Measurements from ENCODE around the gene BBS4. TPM values are rescaled to one million over a fixed set of nuclear protein-coding genes. Genes with fewer than 3 reads are reported as not detected.

BBS4 gene
- total and polyA plus RNA-seq, 2 of the 4 experiments (the other 2 are of a cell fraction): 15.8 to 21.0 TPM

DNA sequence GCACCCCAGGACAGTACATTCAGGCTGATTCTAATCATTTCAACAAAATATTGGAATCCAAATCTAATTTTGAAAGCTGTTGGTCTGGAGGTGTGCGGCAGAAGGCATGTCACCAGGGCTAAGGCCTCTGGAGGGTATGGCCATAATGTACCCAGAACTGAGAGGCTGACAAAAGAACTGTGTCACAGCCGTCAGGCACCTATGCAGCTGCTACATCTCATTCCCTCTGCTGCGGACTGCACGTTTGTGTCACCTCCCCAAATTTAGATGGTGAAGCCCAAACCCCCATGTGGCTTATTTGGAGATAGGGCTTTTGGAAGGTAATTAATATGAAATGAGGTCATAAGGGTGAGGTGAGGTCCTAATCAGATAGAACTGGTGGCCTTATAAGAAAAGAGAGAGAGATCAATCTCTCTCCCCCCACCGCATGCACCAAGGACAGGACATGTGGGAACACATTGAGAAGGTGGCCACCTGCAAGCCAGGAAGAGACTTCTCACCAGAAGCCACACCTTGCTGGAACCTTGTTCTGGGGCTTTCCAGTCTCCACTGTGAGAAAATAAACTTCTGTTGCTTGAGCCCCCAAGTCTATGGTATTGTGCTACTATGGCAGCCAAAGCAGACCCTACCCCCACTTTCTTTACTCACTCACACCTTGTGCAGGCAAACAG lies 74.7 kb downstream of the BBS4 start:
- no TSS peak for BruUV-seq (replicated peaks)
- Histone ChIP-seq H4K8ac (ENCODE audit: low read depth in 2 of 2, low read length in 2 of 2) (no peak overlapping the region), H3K9me1 (ENCODE audit: insufficient read depth, low read length) (peaks cover 19% of the 10 kb centered on the region), H3K79me1 (ENCODE audit: low read depth in 1 of 2, low read length in 2 of 2) (peaks cover 19 to 66% of the 10 kb centered on the region in 2 experiments), H2AFZ (replicated peaks; ENCODE audit: low read length, poor library complexity) (no peak overlapping the region), H3K4ac (ENCODE audit: low read depth, low read length) (no peak overlapping the region), H3K9ac (ENCODE audit: low read depth, low read length) (no peak overlapping the region), H3K23ac (ENCODE audit: low read depth, low read length) (no peak overlapping the region), H3K18ac (ENCODE audit: low read depth, low read length) (no peak overlapping the region), H4K20me1 (ENCODE audit: insufficient read depth, low read length) (peaks cover 18% of the 10 kb centered on the region; the same call in 1 of the 2 replicates), H4K5ac (ENCODE audit: low read depth, low read length) (no peak overlapping the region), H3K27ac (ENCODE audit: insufficient read depth, low read length) (no peak overlapping the region), H3K4me1 (ENCODE audit: control insufficient read depth, insufficient read depth, low read length) (peaks cover 15% of the 10 kb centered on the region), H3K56ac (ENCODE audit: extremely low read depth, insufficient read depth, low read length) (no peak overlapping the region), H3K36me3 (ENCODE audit: control insufficient read depth, insufficient read depth, low read length) (peaks cover 26% of the 10 kb centered on the region), H3K4me3 (ENCODE audit: insufficient read depth, low read depth, low read length) (no peak overlapping the region), H3K4me2 (ENCODE audit: low read depth, low read length) (no peak overlapping the region), H3K27me3 (ENCODE audit: control insufficient read depth, insufficient read depth, low read length) (no peaks in the 10 kb centered on the region), H3K9me3 (ENCODE audit: control insufficient read depth, insufficient read depth, low read length) (no peaks in the 10 kb centered on the region), H2BK120ac (ENCODE audit: low read depth, low read length) (no peak overlapping the region), H3K14ac (replicated peaks; ENCODE audit: low read depth, low read length) (no peak overlapping the region), H2BK15ac (ENCODE audit: low read depth, low read length) (no peak overlapping the region), H2BK5ac (ENCODE audit: low read depth, low read length, poor library complexity, severe bottlenecking) (no peak overlapping the region), H2AK9ac (replicated peaks; ENCODE audit: low read depth, low read length, poor library complexity) (no peak overlapping the region), H4K91ac (ENCODE audit: insufficient read depth, low read depth, low read length) (no peak overlapping the region), H2BK20ac (ENCODE audit: low read depth, low read length) (no peak overlapping the region), H2AK5ac (ENCODE audit: low read depth, low read length) (no peak overlapping the region)
- WGBS, 2 experiments (ENCODE audit: extremely low coverage in 2 of 2, insufficient read length in 1 of 2): no CpG with 5 or more reads among the region's 5 CpGs
- TF ChIP-seq MAZ (IDR thresholded peaks at IDR 0.05; ENCODE audit: borderline replicate concordance, low read depth, low read length): no peak
- TF ChIP-seq MXI1 (IDR thresholded peaks at IDR 0.05; ENCODE audit: borderline replicate concordance, low read depth, low read length): no peak
- TF ChIP-seq BHLHE40 (IDR thresholded peaks at IDR 0.05; ENCODE audit: low read depth, low read length): no peak
- CTCF ChIA-PET: no interaction called here
- ATAC-seq (ENCODE audit: low read depth) (no peak), DNase-seq (no peak)
- intact Hi-C loops (cut with micrococcal nuclease): no loop called here
- POLR2A ChIA-PET (ENCODE audit: unreplicated experiment): no interaction called here
- in situ Hi-C loops (cut with MboI; ENCODE audit: low sequenced_read_pairs): no loop called here
- dilution Hi-C loops (cut with HindIII; ENCODE audit: low sequenced_read_pairs, unreplicated experiment): no loop called here
